DMS153 treated with DMSO at 0.1 percent for 48 hours (cell line): ENCODE data around the gene ECSCR.
"Not testable (repeated sequence)": the region's sequence is repeated elsewhere in the genome, so short reads cannot be mapped to it uniquely, and the experiment has no call there.

Source experiments
- DNase-seq: peaks from one replicate; lab custom pipeline; 2025; ENCODE audit not compliant: unreplicated experiment; lab: John Stamatoyannopoulos, UW

Gene ECSCR, protein sequence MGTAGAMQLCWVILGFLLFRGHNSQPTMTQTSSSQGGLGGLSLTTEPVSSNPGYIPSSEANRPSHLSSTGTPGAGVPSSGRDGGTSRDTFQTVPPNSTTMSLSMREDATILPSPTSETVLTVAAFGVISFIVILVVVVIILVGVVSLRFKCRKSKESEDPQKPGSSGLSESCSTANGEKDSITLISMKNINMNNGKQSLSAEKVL

DNA sequence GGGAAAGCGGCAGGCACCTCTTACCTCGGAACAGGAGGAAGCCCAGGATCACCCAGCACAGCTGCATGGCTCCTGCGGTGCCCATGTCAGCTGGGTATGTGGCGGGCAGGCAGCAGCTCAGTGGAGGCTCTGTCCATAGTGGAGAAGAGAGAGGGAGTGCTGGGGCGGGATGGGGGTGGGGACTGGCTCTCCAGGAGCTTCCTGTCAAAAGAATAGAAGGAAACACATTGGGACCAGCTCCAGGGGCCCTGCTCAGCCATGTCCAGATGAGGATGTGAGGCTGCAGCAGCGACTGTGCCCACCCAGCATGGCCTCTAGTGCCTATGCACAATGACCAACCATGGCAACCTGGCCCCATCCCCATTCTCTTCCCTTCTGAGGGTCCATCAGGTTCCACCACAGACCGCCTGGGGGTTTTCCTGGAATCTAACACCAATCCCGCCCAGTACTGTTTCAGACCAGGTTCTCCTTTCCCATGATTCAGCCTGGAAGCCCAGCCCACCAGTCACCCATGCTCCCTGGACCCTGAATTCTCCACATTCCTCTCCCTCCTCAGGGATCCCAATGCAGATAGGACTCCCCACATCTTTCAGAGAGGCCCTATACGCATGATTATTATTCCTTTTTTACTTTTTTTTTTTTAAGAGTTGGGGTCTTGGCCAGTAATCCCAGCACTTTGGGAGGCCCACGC, at the start of gene ECSCR:
TSS of gene ECSCR (minus strand) at position 158 of the 691 bp plus-strand sequence. CDS start at position 85, 73 bp downstream.
- no peak for DNase-seq

DNA sequence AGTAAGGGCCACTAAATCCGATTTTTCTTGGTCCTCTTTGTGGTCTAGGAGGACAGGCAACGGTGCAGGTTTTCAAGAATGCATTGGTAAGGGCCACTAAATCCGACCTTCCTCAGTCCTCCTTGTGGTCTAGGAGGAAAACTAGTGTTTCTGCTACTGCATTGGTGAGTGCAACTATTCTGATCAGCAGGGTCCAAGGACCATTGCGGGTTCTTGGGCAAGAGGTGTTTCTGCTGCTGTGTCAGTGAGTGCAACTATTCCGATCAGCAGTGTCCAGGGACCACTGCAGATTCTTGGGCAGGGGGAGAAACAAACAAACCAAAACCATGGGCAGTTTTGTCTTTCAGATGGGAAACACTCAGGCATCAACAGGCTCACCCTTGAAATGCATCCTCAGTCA, 42.2 kb upstream of the ECSCR start:
- not testable (repeated sequence) for DNase-seq

- not testable (repeated sequence) for DNase-seq
These were observed 41.3 kb upstream of the ECSCR start for GRCh38 chr5:139503879-139504278.

DNA sequence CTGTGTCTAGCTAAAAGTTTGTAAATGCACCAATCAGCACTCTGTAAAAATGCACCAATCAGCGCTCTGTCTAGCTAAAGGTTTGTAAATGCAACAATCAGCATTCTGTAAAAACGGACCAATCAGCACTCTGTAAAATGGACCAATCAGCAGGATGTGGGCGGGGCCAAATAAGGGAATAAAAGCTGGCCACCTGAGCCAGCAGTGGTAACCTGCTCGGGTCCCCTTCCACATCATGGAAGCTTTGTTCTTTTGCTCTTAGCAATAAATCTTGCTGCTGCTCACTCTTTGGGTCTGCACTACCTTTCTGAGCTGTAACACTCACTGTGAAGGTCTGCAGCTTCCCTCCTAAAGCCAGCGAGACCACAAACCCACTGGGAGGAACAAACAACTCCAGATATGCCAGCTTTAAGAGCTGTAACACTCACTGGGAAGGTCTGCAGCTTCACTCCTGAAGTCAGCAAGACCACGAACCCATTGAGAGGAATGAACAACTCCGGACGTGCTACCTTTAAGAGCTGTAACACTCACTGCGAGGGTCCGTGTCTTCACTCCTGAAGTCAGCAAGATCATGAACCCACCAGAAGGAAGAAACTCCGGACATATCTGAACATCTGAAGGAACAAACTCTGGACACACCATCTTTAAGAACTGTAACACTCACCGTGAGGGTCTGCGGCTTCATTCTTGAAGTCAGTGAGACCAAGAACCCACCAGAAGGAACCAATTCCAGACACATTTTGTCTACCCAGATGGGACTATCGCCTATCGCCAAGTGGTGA, 40.7 kb upstream of the ECSCR start:
- not testable (repeated sequence) for DNase-seq

GRCh38 chr5:139501381-139501780, 38.8 kb upstream of the ECSCR start:
- DNase-seq: no peak

DNA sequence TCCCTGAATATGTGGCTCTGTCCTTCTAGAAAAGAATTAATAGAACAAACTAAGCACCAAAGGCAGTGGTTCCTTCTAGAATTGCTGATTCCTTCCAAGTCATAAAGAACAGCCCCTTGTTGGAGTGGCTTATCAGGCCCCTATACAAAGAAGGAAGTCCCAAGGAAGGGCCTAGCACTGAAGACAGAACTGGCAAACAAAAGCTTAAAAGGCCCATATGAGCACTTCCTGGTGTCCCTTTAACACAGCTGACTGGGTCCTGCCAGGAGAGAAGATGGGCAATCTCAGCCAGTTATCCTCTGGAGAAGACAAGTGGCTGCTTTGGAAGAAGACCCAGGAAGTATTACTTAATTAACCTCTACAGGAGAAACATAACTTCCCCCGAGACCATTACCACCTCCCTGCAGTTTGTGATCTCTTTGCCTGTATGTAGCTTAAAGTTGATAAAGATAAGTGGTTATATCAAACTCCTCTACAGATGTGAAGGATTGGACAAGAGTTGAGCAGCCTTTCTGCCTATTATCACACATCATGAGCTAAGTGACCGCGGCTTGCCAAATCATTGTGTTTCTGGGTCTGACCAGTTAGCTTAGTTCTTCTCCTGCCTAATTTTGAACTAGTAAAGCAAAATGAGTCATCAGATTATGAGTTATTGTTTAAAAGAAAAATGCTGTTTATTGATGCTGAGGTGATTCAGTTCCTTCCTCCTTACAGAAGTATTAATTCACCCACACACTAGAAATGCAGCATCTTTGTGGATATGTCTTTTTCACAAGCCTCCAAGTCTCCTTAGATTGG, 33.3 kb upstream of the ECSCR start:
- DNase-seq: no peak

DNA sequence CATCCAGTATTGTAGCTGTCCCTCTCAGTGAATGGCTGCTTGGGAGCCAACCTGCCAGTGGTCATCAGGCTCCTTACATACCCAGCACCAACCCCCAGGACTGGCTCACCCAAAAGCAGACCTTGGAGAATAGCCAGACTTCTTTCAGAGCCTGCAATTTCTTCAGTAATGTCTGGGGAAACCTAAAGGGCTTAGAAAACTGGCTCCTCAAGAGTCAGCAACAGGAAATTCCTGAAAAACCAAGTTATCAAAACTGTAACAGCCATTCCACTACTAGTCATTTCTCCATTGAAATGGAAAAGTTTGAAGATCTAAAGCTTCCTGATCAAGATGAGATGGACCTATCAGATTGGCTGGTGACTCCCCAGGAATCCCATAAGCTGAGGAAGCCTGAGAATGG, 32.3 kb upstream of the ECSCR start:
- DNase-seq: no peak

- DNase-seq: no peak
These were observed 31.7 kb upstream of the ECSCR start for GRCh38 chr5:139494256-139494655.

GRCh38 chr5:139492700-139493192, 30.2 kb upstream of the ECSCR start:
- no peak for DNase-seq

DNA sequence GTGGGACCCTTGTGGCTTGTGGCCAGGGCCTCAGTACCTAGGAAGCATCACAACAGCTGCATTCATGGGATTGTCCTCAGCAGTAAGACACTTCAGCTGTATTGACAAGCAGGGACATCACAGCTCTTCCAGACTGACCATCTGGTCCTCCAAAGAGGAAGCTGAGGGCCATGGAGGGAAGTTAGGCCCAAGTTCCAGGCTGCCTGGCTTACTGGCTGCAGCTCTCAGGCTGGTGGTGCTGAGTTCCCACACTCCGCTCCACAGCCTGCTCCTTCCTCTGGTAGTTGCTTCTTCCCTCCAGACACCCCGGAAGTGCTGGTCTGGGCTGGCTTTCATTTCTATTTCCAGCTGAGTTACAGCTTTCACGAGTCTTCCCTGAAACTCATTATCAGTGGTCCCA, 25.7 kb upstream of the ECSCR start:
- DNase-seq: no peak

- DNase-seq: no peak
These were observed 23.7 kb upstream of the ECSCR start for GRCh38 chr5:139486201-139486600.

- not testable (repeated sequence) for DNase-seq
These were observed 20.3 kb upstream of the ECSCR start for GRCh38 chr5:139482890-139483208.

DNA sequence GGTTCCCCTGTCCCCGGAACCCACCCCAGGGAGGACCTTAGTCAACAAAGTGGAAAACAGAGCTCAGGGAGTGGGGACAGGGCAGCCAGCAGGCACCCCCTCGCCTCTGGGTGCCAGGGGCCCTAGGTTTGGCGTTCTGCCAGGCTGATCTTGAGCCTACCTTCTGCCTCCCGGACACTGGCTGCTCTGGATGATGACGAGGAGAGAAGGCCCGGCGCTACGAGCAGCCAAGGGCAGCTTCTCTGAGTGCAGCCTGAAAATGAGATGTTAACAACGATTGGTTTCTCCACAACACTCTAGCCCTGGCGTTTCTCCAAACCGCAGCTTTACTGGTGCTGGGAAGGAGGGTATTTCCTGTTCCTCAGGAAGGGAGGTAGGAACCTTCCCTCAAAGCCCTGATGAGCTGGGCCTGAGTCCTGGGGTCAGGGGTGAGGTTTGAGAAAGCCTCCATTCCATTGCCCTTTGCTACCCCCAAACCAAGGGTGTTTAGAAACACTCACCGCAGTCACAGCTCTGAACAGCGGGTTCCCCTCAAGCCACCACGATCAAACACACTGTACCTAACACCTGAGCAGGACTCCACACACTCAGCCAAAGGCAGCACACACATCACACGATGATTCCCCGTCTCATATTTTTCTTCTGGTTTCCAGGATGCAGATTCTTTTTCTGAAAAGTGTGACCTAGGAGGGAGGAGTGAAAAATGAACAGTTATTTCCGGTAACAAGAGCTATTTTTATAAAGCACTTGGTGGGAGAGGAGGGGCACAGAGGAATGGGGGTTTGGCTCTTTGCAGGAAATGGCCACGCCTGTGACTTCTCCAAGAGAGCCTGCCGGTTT, 19.7 kb upstream of the ECSCR start, which contains the start of gene STING1:
TSS of gene STING1 (minus strand) at position 709 of the 840 bp plus-strand sequence. CDS start 1,054 bp downstream, outside the sequence.
- peak; percentile 62 for DNase-seq

- DNase-seq: no peak
These were observed 19.1 kb upstream of the ECSCR start for GRCh38 chr5:139481580-139482049.

DNA sequence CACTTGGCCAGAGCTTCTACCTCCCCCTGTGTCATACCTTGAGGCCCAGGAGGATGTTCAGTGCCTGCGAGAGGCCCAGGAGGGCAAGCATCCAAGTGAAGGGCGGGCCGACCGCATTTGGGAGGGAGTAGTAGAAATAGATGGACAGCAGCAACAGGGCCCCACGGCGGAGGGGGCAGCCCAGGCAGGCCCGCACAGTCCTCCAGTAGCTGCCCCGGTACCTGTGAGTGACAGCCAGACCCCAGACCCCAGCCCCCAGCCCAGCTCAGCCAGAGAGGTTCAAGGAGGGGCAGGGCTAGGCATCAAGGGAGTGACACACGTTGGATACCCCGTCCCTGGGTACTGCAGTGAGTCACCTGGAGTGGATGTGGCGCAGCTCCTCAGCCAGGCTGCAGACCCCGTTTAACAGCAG, 18.6 kb upstream of the ECSCR start:
- no peak for DNase-seq

GRCh38 chr5:139479729-139480128, 17.2 kb upstream of the ECSCR start:
- not testable (repeated sequence) for DNase-seq

GRCh38 chr5:139478657-139479423, 16.3 kb upstream of the ECSCR start:
- not testable (repeated sequence) for DNase-seq

DNA sequence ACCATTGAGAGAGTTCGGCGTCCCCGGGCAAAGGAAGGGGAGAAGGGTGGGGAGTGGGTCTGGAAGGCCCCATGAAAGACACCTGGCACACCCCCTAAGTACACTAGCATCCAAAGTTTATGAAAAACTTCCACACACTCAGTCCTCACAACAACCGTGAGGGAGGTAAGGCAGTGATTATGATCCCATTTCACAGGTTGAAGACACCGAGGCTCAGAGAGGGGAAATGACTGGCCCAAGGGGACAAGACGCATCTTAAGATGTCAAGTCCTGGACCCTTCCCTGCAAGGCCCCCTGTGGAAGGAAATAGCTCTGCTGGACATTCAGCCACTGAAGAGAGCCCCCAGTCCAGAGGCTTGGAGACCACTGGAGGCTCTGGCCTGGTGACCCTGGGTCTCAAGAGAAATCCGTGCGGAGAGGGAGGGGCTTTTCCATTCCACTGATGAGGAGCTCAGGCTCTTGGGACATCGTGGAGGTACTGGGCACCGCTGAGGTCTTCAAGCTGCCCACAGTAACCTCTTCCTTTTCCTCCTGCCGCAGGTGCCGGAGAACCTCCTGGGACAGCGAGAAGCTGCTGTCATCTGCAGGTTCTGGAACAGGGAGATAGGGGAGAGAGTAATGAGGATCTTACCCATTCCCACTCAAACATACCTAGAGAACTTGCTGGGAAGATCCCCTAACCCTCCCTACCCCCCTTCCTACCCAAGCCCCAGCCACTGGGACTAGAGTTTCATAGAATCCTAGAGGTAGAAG, 13.5 kb upstream of the ECSCR start:
- no peak for DNase-seq
